PFSK-1 (cell line): ENCODE measurements around the gene DHRSX.

Experiments used
- FOXP2 ChIP-seq: optimal IDR thresholded peaks from 2 replicates; pipeline ENCODE3; 2011; ENCODE audit warnings: borderline replicate concordance, control low read depth, inconsistent platforms; ENCODE audit not compliant: insufficient read depth; ENCODE audit errors: extremely low read length, extremely low read depth
- POLR2AphosphoS5 ChIP-seq: IDR thresholded peaks from 2 replicates; pipeline ENCODE4 v1.6.1; 2012; ENCODE audit warnings: low read depth, mild to moderate bottlenecking, control low read depth, low read length, moderate library complexity
- REST ChIP-seq, 2 experiments: IDR thresholded peaks; 2 replicates each; pipeline versions ENCODE4 v1.6.1 to v1.8.0; 2011 to 2012; ENCODE audit warnings: low read depth in 2 of 2, low read length in 2 of 2, control low read depth in 1 of 2, inconsistent platforms in 1 of 2, mild to moderate bottlenecking in 1 of 2, moderate library complexity in 1 of 2; ENCODE audit not compliant: insufficient read depth in 1 of 2
- SIN3A ChIP-seq: IDR thresholded peaks from 2 replicates; pipeline ENCODE4 v1.6.1; 2012; ENCODE audit warnings: mild to moderate bottlenecking, low read length, moderate library complexity, borderline replicate concordance; ENCODE audit not compliant: insufficient read depth
- TAF1 ChIP-seq: IDR thresholded peaks from 2 replicates; pipeline ENCODE4 v1.6.1; 2012; ENCODE audit warnings: low read length, control low read depth, borderline replicate concordance; ENCODE audit not compliant: insufficient read depth

DHRSX gene

GRCh38 chrX:2452799-2453198, 48.0 kb downstream of the DHRSX start:
- TF ChIP-seq TAF1 (no peak), FOXP2 (no peak), REST (IDR thresholded peaks at IDR 0.05; ENCODE audit: insufficient read depth in 1 of 2, low read depth in 2 of 2, low read length in 2 of 2) (no peak), POLR2AphosphoS5 (no peak), SIN3A (no peak)

GRCh38 chrX:2452317-2452784, 48.4 kb downstream of the DHRSX start:
- no peak for TF ChIP-seq POLR2AphosphoS5
- TF ChIP-seq FOXP2: no peak
- no peak for TF ChIP-seq REST (IDR thresholded peaks at IDR 0.05; ENCODE audit: insufficient read depth in 1 of 2, low read depth in 2 of 2, low read length in 2 of 2)
- TF ChIP-seq TAF1: no peak
- no peak for TF ChIP-seq SIN3A

GRCh38 chrX:2451501-2452316, 49.1 kb downstream of the DHRSX start:
- TF ChIP-seq SIN3A (no peak), POLR2AphosphoS5 (no peak)

GRCh38 chrX:2450681-2451080, 50.1 kb downstream of the DHRSX start:
- no peak for TF ChIP-seq FOXP2
- no peak for TF ChIP-seq SIN3A
- no peak for TF ChIP-seq POLR2AphosphoS5
- no peak for TF ChIP-seq TAF1
- TF ChIP-seq REST (IDR thresholded peaks at IDR 0.05; ENCODE audit: insufficient read depth in 1 of 2, low read depth in 2 of 2, low read length in 2 of 2): no peak

GRCh38 chrX:2449135-2449886, 51.5 kb downstream of the DHRSX start:
- TF ChIP-seq FOXP2: no peak
- TF ChIP-seq SIN3A: no peak
- TF ChIP-seq REST (IDR thresholded peaks at IDR 0.05; ENCODE audit: insufficient read depth in 1 of 2, low read depth in 2 of 2, low read length in 2 of 2): no peak
- no peak for TF ChIP-seq POLR2AphosphoS5
- TF ChIP-seq TAF1: no peak
